HepG2 (cell line): ENCODE measurements around the gene ANKRD12. TPM values are rescaled to one million over a fixed set of nuclear protein-coding genes. Genes with fewer than 3 reads are reported as not detected.
A peak's percentile ranks its signal among the peaks of the same experiment; 100 is the strongest.

Experiments used
- ATAC-seq: fragments of 200-7000 bp; cut with Tn5 transposase; 3 replicates; pipeline ENCODE4 v1.9.1; 2020; ENCODE audit warnings: mild to moderate bottlenecking, moderate library complexity
- BruUV-seq: library from RNA; stranded (reverse); fragments of 400-500 nt; replicated peaks from 2 replicates; lab custom pipeline; 2021; lab: Mats Ljungman, UMichigan
- CTCF ChIA-PET: fragments of 300-600 bp; formaldehyde crosslinking; extraction: SDS; loops from one replicate; lab custom pipeline; 2021; ENCODE audit warnings: low total read pairs, inconsistent platforms, low intra/inter-chr PET ratio; lab: Yijun Ruan, JAX
- POLR2A ChIA-PET: fragments of 350-600 bp; sonication (Branson Sonifier 250); formaldehyde crosslinking; loops from one replicate; lab custom pipeline; 2020; ENCODE audit warnings: antibody characterized with exemption, inconsistent platforms; lab: Yijun Ruan, JAX
- DNase-seq: peaks from one replicate; pipeline ENCODE4 v3.0.0-alpha.2; 2015; ENCODE audit warnings: low spot score
- FAIRE-seq: peaks from 3 replicates; lab custom pipeline; 2011; peaks lifted over from hg19 to GRCh38; lab: Jason Lieb, UNC
- H2AFZ ChIP-seq: one replicate; pipeline ENCODE4 v1.6.1; 2011; ENCODE audit warnings: low read length, inconsistent platforms
- H3K27ac ChIP-seq: fragments of 300-600 bp; 3 replicates; pipeline ENCODE4 v1.8.0; 2011; ENCODE audit warnings: mixed run types, mild to moderate bottlenecking, mixed read lengths, low read length, inconsistent platforms; ENCODE audit not compliant: insufficient read depth; ENCODE audit errors: extremely low read length
- H3K27me3 ChIP-seq, 2 experiments: fragments of 200-600 bp in 1 of 2; 2 replicates in 1 of 2; 3 replicates in 1 of 2; pipeline versions ENCODE4 v1.6.0 to v1.8.0; 2011; ENCODE audit warnings: low read length in 2 of 2, mild to moderate bottlenecking in 2 of 2, moderate library complexity in 2 of 2, inconsistent platforms in 1 of 2; ENCODE audit not compliant: insufficient read depth in 2 of 2, control insufficient read depth in 1 of 2
- H3K36me3 ChIP-seq, 2 experiments: fragments of 200-600 bp in 1 of 2; replicated peaks in 1 of 2; 2 replicates in 1 of 2; 3 replicates in 1 of 2; pipeline versions ENCODE4 v1.5.1 to v1.8.0; 2011; ENCODE audit warnings: low read length in 2 of 2, inconsistent platforms in 1 of 2; ENCODE audit not compliant: insufficient read depth in 2 of 2, control insufficient read depth in 1 of 2
- H3K4me1 ChIP-seq: 2 replicates; pipeline ENCODE4 v1.5.1; 2012; ENCODE audit warnings: low read length, inconsistent platforms; ENCODE audit not compliant: insufficient read depth
- H3K4me2 ChIP-seq: 2 replicates; pipeline ENCODE4 v1.6.0; 2011; ENCODE audit warnings: low read depth, low read length, inconsistent platforms
- H3K4me3 ChIP-seq, 3 experiments: fragments of 200-600 bp in 1 of 3; sonication (generic), shearing (Covaris generic) in 1 of 3; replicated peaks in 1 of 3; 2 replicates each; pipeline ENCODE4 v1.5.1; 2011 to 2016; ENCODE audit warnings: low read length in 3 of 3, inconsistent platforms in 2 of 3, low read depth in 2 of 3, mild to moderate bottlenecking in 2 of 3, control low read depth in 1 of 3, mixed read lengths in 1 of 3; ENCODE audit not compliant: insufficient read depth in 1 of 3
- H3K79me2 ChIP-seq: one replicate; pipeline ENCODE4 v1.6.1; 2011; ENCODE audit warnings: low read length, inconsistent platforms; ENCODE audit not compliant: insufficient read depth
- H3K9ac ChIP-seq: 2 replicates; pipeline ENCODE4 v1.6.0; 2011; ENCODE audit warnings: mild to moderate bottlenecking, low read depth, low read length, inconsistent platforms; ENCODE audit not compliant: insufficient read depth
- H3K9me3 ChIP-seq: 2 replicates; pipeline ENCODE4 v1.5.1; 2012; ENCODE audit warnings: mild to moderate bottlenecking, low read length
- H4K20me1 ChIP-seq: 2 replicates; pipeline ENCODE4 v1.6.0; 2011; ENCODE audit warnings: inconsistent platforms, mild to moderate bottlenecking, low read length, moderate library complexity; ENCODE audit not compliant: insufficient read depth
- HDAC2 ChIP-seq: sonication (generic); formaldehyde crosslinking; IDR thresholded peaks from 2 replicates; pipeline ENCODE4 v1.4.0; 2020; ENCODE audit warnings: missing genetic modification reagents
- PBX2 ChIP-seq: IDR thresholded peaks from 2 replicates; pipeline ENCODE4 v1.6.1; 2016; ENCODE audit warnings: control low read depth
- SAFB2 ChIP-seq: sonication (generic); formaldehyde crosslinking; IDR thresholded peaks from 2 replicates; pipeline ENCODE4 v1.5.1; 2020; ENCODE audit warnings: missing genetic modification reagents, low read depth, mild to moderate bottlenecking, borderline replicate concordance
- SETDB1 ChIP-seq: sonication (generic); formaldehyde crosslinking; IDR thresholded peaks from 2 replicates; pipeline ENCODE4 v1.5.1; 2020; ENCODE audit warnings: missing genetic modification reagents, mild to moderate bottlenecking, borderline replicate concordance
- TSC22D2 ChIP-seq: sonication (generic); formaldehyde crosslinking; IDR thresholded peaks from 2 replicates; pipeline ENCODE4 v1.5.1; 2020; ENCODE audit warnings: missing genetic modification reagents, mild to moderate bottlenecking, borderline replicate concordance
- U2AF1 ChIP-seq: fragments of 200-400 bp; formaldehyde crosslinking; optimal IDR thresholded peaks from 2 replicates; pipeline ENCODE3; 2017; ENCODE audit warnings: mild to moderate bottlenecking, low read depth, low read length
- YY1 ChIP-seq: IDR thresholded peaks from 2 replicates; pipeline ENCODE4 v1.6.1; 2011; ENCODE audit warnings: low read length, low read depth, moderate library complexity, mild to moderate bottlenecking; ENCODE audit not compliant: insufficient read depth, insufficient replicate concordance
- ZBTB21 ChIP-seq: sonication (generic); formaldehyde crosslinking; IDR thresholded peaks from 2 replicates; pipeline ENCODE4 v1.4.0; 2020; ENCODE audit warnings: missing genetic modification reagents
- ZHX2 ChIP-seq, 2 experiments: sonication (generic) in 1 of 2; formaldehyde crosslinking in 1 of 2; IDR thresholded peaks; 2 replicates each; pipeline versions ENCODE4 v1.6.1 to v1.9.0; 2014 to 2022; ENCODE audit warnings: antibody characterized with exemption in 1 of 2, borderline replicate concordance in 1 of 2, inconsistent platforms in 1 of 2, low read depth in 1 of 2, missing genetic modification reagents in 1 of 2
- ZNF354B ChIP-seq: sonication (generic); formaldehyde crosslinking; IDR thresholded peaks from 2 replicates; pipeline ENCODE4 v1.8.0; 2022; ENCODE audit warnings: mild to moderate bottlenecking, missing genetic modification reagents
- ZNF772 ChIP-seq: sonication (generic); formaldehyde crosslinking; IDR thresholded peaks from 2 replicates; pipeline ENCODE4 v1.5.0; 2020; ENCODE audit warnings: mild to moderate bottlenecking, missing genetic modification reagents
- WGBS: methylation state at CpG from one replicate; pipeline ENCODE4 v1.1.6; 2017; ENCODE audit warnings: low lambda C conversion rate; 5-methylcytosine and 5-hydroxymethylcytosine counted together
- in situ Hi-C: cut with HindIII; loops from 2 replicates; pipeline ENCODE4 v1.10.0; 2017; ENCODE audit warnings: low pct_unique_long_range_greater_than_20kb; ENCODE audit not compliant: extremely low pct_ligation_motif_present
- intact Hi-C: fragments of 100-400 bp; cut with micrococcal nuclease; formaldehyde crosslinking; loops from one replicate; pipeline ENCODE4 v1.10.0; 2022; ENCODE audit not compliant: unreplicated experiment
- polyA plus RNA-seq, 8 experiments: library from polyadenylated mRNA; depleted of rRNA in 3 of 8; stranded (reverse) in 7 of 8; unstranded in 1 of 8; fragments of >200 nt; fragmentation: Illumina TruSeq in 4 of 8; extraction: Trizol in 4 of 8; gene quantifications; 2 replicates each; pipeline versions ENCODE4 v1.2.1 to v1.2.3, GENCODE V29; 2011 to 2016; ENCODE audit warnings: low read depth in 4 of 8, missing spikeins in 1 of 8, mixed read lengths in 1 of 8; ENCODE audit not compliant: insufficient read depth in 1 of 8
- total RNA-seq, 5 experiments: library from RNA; depleted of rRNA; stranded (reverse); fragments of >200 nt; fragmentation: Illumina TruSeq; extraction: Trizol; gene quantifications; 2 replicates each; pipeline ENCODE4 v1.2.3, GENCODE V29; 2016; ENCODE audit warnings: low read depth in 1 of 5
- TF ChIP-seq, protein P1 (sequence below): IDR thresholded peaks from 2 replicates; pipeline ENCODE4 v1.6.1; 2016
- TF ChIP-seq, protein P2 (sequence below): sonication (generic); formaldehyde crosslinking; IDR thresholded peaks from 2 replicates; pipeline ENCODE4 v1.4.0; 2020; ENCODE audit warnings: mild to moderate bottlenecking, low read depth, missing genetic modification reagents

Gene ANKRD12
- total and polyA plus RNA-seq, 2 of the 13 experiments (the other 11 are each of a cell fraction or from before 2014, with no cell fraction given) = 6.0 to 23.2 TPM

GRCh38 chr18:9215221-9215933 lies 78.8 kb downstream of the ANKRD12 start:
- peak overlapping the region; percentile 69 for H3K27ac ChIP-seq
- H4K20me1 ChIP-seq = no peaks in the 10 kb centered on the region
- ATAC-seq (peak; percentile 94), DNase-seq (peak; percentile 90), FAIRE-seq (peak; percentile 77)
- H3K27me3 ChIP-seq = no peaks in the 10 kb centered on the region
- TSS peak; percentile 35 for BruUV-seq
- no peaks in the 10 kb centered on the region for H3K79me2 ChIP-seq
- in situ Hi-C loops (no loop called here), intact Hi-C loops (loop anchor here (5.0 kb wide), 1 partner anchor 33 kb away; no protein-coding TSS in a partner anchor)
- peak overlapping the region; percentile 37 for H3K4me2 ChIP-seq
- CTCF ChIA-PET = no interaction called here
- POLR2A ChIA-PET = no interaction called here
- H3K9me3 ChIP-seq = no peaks in the 10 kb centered on the region
- no peak overlapping the region; a peak in 1 of 6 replicates for H3K4me3 ChIP-seq
- 39% methylated on average over 6 of the region's 6 CpGs for WGBS
- H3K9ac ChIP-seq = 0 out of 2 replicates have a peak overlapping the region, but pooled peaks have one; percentile 16
- H2AFZ ChIP-seq = no peak overlapping the region
- H3K36me3 ChIP-seq = peaks cover 4 to 31% of the 10 kb centered on the region in 2 experiments; a peak in 4 of 5 replicates
- H3K4me1 ChIP-seq = peaks cover 34% of the 10 kb centered on the region
- TF ChIP-seq SAFB2 (CRISPR knock-in tag) (no peak), ZBTB21 (CRISPR knock-in tag) (peak; percentile 91), HDAC2 (CRISPR knock-in tag) (peak; percentile 85), ZHX2 (IDR thresholded peaks at IDR 0.05; ENCODE audit: low read depth) (peak; percentile 80; the same call in 1 of the 2 replicates), ZHX2 (CRISPR knock-in tag; IDR thresholded peaks at IDR 0.05; ENCODE audit: borderline replicate concordance) (peak; percentile 57; the same call in 1 of the 2 replicates), PBX2 (CRISPR knock-in tag) (no peak), YY1 (no peak), TSC22D2 (no peak), ZNF354B (CRISPR knock-in tag) (no peak), ZNF772 (CRISPR knock-in tag) (peak; percentile 25; the same call in 1 of the 2 replicates), U2AF1 (no peak), SETDB1 (no peak)
- TF ChIP-seq, protein P1, sequence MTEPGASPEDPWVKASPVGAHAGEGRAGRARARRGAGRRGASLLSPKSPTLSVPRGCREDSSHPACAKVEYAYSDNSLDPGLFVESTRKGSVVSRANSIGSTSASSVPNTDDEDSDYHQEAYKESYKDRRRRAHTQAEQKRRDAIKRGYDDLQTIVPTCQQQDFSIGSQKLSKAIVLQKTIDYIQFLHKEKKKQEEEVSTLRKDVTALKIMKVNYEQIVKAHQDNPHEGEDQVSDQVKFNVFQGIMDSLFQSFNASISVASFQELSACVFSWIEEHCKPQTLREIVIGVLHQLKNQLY (CRISPR knock-in tag) = peak; percentile 63
- TF ChIP-seq, protein P2, sequence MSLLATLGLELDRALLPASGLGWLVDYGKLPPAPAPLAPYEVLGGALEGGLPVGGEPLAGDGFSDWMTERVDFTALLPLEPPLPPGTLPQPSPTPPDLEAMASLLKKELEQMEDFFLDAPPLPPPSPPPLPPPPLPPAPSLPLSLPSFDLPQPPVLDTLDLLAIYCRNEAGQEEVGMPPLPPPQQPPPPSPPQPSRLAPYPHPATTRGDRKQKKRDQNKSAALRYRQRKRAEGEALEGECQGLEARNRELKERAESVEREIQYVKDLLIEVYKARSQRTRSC (CRISPR knock-in tag) = no peak
